Activated T-cell treated with anti-CD3 and anti-CD28 coated beads for 24 hours (primary cell): ENCODE data around the gene ACAT2.
A peak's percentile ranks its signal among the peaks of the same experiment; 100 is the strongest.
"Not testable (repeated sequence)": the region's sequence is repeated elsewhere in the genome, so short reads cannot be mapped to it uniquely, and the experiment has no call there.

Source experiments
- DNase-seq: peaks from one replicate; pipeline ENCODE4 v3.0.0-alpha.2; 2020; ENCODE audit warnings: low read depth

Gene ACAT2

GRCh38 chr6:159772196-159772595, 10.4 kb downstream of the ACAT2 start:
- no peak for DNase-seq

- no peak for DNase-seq
These were observed 15.5 kb downstream of the ACAT2 start for GRCh38 chr6:159777240-159777904.

GRCh38 chr6:159778131-159778530, 16.3 kb downstream of the ACAT2 start:
- no peak for DNase-seq

GRCh38 chr6:159778542-159779103, 16.8 kb downstream of the ACAT2 start:
- DNase-seq: no peak

- no peak for DNase-seq
These were observed 26.4 kb downstream of the ACAT2 start for GRCh38 chr6:159788276-159788675.

- peak; percentile 11 for DNase-seq
These were observed 27.0 kb downstream of the ACAT2 start for GRCh38 chr6:159788753-159789376.

GRCh38 chr6:159789377-159790148, 27.7 kb downstream of the ACAT2 start, which contains the start of gene TCP1:
TCP1 (minus strand) TSS chr6:159789602; CDS start chr6:159789468, 134 bp downstream.
- peak; percentile 99 for DNase-seq

GRCh38 chr6:159790149-159790955, 28.5 kb downstream of the ACAT2 start, which contains the start of gene MRPL18:
MRPL18 (plus strand) TSS chr6:159790467; CDS start chr6:159790588, 121 bp downstream.
- peak; percentile 86 for DNase-seq

GRCh38 chr6:159790956-159791598, 29.2 kb downstream of the ACAT2 start:
- DNase-seq: no peak

- DNase-seq: not testable (repeated sequence)
These were observed 33.1 kb downstream of the ACAT2 start for GRCh38 chr6:159794976-159795375.

- DNase-seq: no peak
These were observed 35.7 kb downstream of the ACAT2 start for GRCh38 chr6:159797554-159797953.

- no peak for DNase-seq
These were observed 38.5 kb downstream of the ACAT2 start, which contains the start of gene PNLDC1 for GRCh38 chr6:159800141-159800865. PNLDC1 (plus strand) TSS chr6:159800276; CDS start chr6:159800308, 32 bp downstream.

- DNase-seq: no peak
These were observed 40.1 kb downstream of the ACAT2 start for GRCh38 chr6:159801935-159802334.

- no peak for DNase-seq
These were observed 42.7 kb downstream of the ACAT2 start for GRCh38 chr6:159804504-159804903.

- DNase-seq: no peak
These were observed 43.7 kb downstream of the ACAT2 start for GRCh38 chr6:159805440-159806020.

GRCh38 chr6:159806021-159806458, 44.2 kb downstream of the ACAT2 start:
- DNase-seq: no peak

GRCh38 chr6:159807150-159807858, 45.5 kb downstream of the ACAT2 start:
- DNase-seq: no peak

- no peak for DNase-seq
These were observed 46.8 kb downstream of the ACAT2 start for GRCh38 chr6:159808647-159809046.

GRCh38 chr6:159809149-159809548, 47.3 kb downstream of the ACAT2 start:
- DNase-seq: no peak
